Colonic mucosa (tissue), 4 donors: Measurements from ENCODE around the gene UPF1. TPM values are rescaled to one million over a fixed set of nuclear protein-coding genes. Genes with fewer than 3 reads are reported as not detected.

Experiments
- DNase-seq: peaks from one replicate; pipeline ENCODE4 v3.0.0-alpha.2; 2020
- H3K27ac ChIP-seq: fragments of 200-600 bp; one replicate; pipeline ENCODE4 v1.8.0; 2021
- H3K27me3 ChIP-seq: fragments of 200-600 bp; one replicate; pipeline ENCODE4 v1.8.0; 2021
- H3K36me3 ChIP-seq: fragments of 200-600 bp; one replicate; pipeline ENCODE4 v1.8.0; 2021
- H3K4me1 ChIP-seq: fragments of 200-600 bp; one replicate; pipeline ENCODE4 v1.8.0; 2021; ENCODE audit warnings: mild to moderate bottlenecking
- H3K4me3 ChIP-seq: fragments of 200-600 bp; one replicate; pipeline ENCODE4 v1.8.0; 2021
- H3K9ac ChIP-seq, 2 donors: one replicate each; pipeline ENCODE4 v1.7.0; 2013; ENCODE audit warnings: control low read depth in 2 of 2, low read depth in 2 of 2, low read length in 2 of 2
- H3K9me3 ChIP-seq: fragments of 200-600 bp; one replicate; pipeline ENCODE4 v1.8.0; 2021
- intact Hi-C: fragments of 100-400 bp; cut with DNase I; formaldehyde crosslinking; loops from one replicate; pipeline ENCODE4 v1.14.1; 2022
- total RNA-seq, 2 donors: library from RNA; stranded (reverse); fragmentation: NEBNext Ultra II Directional in 1 of 2; extraction: Animal tissue kit (Norgen Biotek cat#: 25700) in 1 of 2; gene quantifications; one replicate each; pipeline ENCODE4 v1.2.1, GENCODE V29; 2021
- TF ChIP-seq, protein P1 (sequence below): fragments of 200-600 bp; IDR thresholded peaks from one replicate; pipeline ENCODE4 v1.8.0; 2022; ENCODE audit warnings: antibody characterized with exemption, mild to moderate bottlenecking
- donor health status: healthy.
- donor health status: DM: no; HTN: no; CAD: no.
- donor health status: DM: no; HTN: no; CAD: no.

Gene UPF1
- total RNA-seq, 2 donors from 2014 or later: 77.5 to 113 TPM

DNA sequence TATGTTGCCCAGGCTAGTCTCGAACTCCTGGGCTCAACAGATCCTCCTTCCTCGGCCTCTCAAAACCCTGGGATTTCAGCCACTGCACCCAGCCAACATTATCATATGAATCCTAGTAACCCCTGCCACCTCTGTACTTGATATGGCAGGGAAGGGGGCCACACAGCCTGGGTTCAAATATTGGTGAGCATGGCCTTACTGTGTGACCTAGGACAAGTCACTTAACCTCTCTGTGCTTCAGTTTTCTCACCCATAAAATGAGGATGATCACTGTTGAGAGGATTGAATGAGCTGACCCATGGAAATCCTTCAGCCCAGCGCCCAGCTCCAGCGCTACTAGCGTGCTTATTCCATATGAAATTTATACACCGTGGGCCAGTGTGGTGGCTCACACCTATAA is 37.1 kb upstream of the UPF1 start:
- no peaks in the 10 kb centered on the region for H3K36me3 ChIP-seq
- DNase-seq: no peak
- TF ChIP-seq, protein P1, sequence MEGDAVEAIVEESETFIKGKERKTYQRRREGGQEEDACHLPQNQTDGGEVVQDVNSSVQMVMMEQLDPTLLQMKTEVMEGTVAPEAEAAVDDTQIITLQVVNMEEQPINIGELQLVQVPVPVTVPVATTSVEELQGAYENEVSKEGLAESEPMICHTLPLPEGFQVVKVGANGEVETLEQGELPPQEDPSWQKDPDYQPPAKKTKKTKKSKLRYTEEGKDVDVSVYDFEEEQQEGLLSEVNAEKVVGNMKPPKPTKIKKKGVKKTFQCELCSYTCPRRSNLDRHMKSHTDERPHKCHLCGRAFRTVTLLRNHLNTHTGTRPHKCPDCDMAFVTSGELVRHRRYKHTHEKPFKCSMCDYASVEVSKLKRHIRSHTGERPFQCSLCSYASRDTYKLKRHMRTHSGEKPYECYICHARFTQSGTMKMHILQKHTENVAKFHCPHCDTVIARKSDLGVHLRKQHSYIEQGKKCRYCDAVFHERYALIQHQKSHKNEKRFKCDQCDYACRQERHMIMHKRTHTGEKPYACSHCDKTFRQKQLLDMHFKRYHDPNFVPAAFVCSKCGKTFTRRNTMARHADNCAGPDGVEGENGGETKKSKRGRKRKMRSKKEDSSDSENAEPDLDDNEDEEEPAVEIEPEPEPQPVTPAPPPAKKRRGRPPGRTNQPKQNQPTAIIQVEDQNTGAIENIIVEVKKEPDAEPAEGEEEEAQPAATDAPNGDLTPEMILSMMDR: no peak
- H3K4me3 ChIP-seq: no peak overlapping the region
- H3K9me3 ChIP-seq: no peaks in the 10 kb centered on the region
- peaks cover 3% of the 10 kb centered on the region for H3K4me1 ChIP-seq
- H3K9ac ChIP-seq: no peak overlapping the region
- H3K27ac ChIP-seq: no peak overlapping the region
- intact Hi-C loops: no loop called here
- peaks cover 44% of the 10 kb centered on the region for H3K27me3 ChIP-seq

DNA sequence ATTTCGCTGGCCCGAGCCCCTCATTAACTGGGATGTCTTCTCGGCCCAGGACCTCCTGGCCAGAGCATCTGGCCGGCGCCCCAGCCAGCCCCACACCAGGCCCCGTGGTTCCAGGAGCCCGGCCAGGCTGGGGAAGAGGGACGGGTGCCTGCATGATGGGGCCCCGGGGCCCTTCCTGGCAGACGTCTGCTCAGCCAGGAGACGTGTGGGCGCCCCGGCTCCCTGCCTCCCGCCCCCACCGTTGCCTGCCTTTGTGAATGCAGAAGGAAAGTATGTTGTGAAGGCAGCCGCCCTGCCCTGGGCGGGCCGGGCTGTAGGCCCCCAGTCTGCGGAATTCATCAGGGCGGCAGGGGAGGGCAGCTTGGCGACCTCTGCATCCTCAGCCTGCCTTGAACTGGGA is 36.2 kb upstream of the UPF1 start:
- Histone ChIP-seq H3K27me3 (peaks cover 35% of the 10 kb centered on the region), H3K27ac (no peak overlapping the region), H3K9me3 (no peaks in the 10 kb centered on the region), H3K9ac (no peak overlapping the region), H3K4me1 (no peaks in the 10 kb centered on the region), H3K4me3 (no peak overlapping the region), H3K36me3 (no peaks in the 10 kb centered on the region)
- intact Hi-C loops: no loop called here
- TF ChIP-seq, protein P1: no peak
- no peak for DNase-seq

DNA sequence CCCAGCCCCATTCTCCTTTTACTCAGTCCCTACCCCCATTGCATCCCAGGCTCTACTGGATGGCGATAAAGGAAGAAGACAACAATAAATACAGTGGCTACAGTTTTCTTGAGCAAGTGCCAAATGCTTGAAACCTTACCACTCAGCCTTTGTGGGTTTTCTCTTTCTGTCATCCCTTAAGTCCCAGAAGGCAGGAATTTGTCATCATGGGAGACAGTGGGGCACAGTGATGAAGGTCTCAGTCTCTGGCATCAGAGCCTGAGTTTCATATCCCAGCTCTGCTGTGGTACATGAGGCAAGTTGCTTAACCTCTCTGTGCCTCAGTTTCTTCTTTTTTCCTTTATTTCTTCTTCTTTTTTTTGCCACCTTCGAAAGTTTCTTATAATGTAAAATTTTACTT is 35.5 kb upstream of the UPF1 start:
- H3K27me3 ChIP-seq: peaks cover 28% of the 10 kb centered on the region
- DNase-seq: no peak
- H3K9ac ChIP-seq: no peak overlapping the region
- intact Hi-C loops: no loop called here
- H3K4me3 ChIP-seq: no peak overlapping the region
- TF ChIP-seq, protein P1: no peak
- no peaks in the 10 kb centered on the region for H3K36me3 ChIP-seq
- no peaks in the 10 kb centered on the region for H3K9me3 ChIP-seq
- H3K4me1 ChIP-seq: no peaks in the 10 kb centered on the region
- H3K27ac ChIP-seq: no peak overlapping the region

DNA sequence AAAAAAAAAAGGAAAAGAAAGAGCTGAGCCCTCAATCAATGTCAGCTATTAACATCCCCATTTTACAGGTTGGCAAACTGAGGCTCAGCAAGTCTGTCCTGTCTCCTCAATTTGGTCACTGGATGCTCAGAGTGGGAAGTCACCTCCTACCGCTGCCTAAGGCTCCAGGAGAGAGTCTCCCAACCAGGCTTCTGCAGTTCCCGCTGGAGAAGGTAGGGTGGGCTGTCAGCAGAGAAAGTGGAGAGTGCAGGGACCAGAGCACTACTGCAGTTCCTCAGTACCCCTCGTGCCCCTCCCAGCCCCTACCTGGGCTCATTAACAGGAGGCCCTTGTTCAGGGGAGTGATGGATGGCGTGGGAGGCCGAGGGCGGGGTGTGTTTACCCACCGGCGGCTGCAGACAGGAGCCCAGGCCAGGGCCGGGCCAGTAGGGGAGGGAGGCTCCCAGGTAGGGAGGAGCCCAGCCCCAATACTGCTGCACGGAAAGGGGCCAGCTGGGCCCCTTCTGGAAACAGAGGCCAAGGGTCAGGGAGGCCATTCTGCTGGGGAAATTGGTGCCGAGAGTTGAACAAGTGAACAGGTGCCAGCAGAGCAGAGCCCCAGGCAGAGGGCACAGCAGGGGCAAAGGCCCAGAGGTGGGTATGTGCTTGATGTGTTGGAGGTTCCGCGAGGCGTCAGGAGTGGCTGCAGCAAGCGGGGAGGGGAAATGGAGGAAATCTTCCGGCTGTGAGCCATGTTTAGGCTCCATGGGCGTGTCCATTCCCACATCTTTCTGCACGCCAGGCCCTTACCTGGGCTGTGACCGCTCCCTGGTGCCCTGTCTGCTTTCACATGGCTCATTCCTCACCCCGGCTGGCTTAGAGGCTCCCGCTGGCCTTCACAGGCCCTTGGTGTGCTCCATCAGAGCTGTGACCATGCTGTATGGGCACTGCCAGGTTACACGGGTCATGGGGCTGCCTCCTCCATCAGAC is 33.1 kb upstream of the UPF1 start:
- no peaks in the 10 kb centered on the region for H3K4me1 ChIP-seq
- intact Hi-C loops: no loop called here
- TF ChIP-seq, protein P1: no peak
- no peak overlapping the region for H3K27ac ChIP-seq
- peaks cover 13% of the 10 kb centered on the region for H3K27me3 ChIP-seq
- H3K9ac ChIP-seq: no peak overlapping the region
- no peaks in the 10 kb centered on the region for H3K9me3 ChIP-seq
- H3K36me3 ChIP-seq: no peaks in the 10 kb centered on the region
- H3K4me3 ChIP-seq: no peak overlapping the region
- peak; percentile 52 for DNase-seq

DNA sequence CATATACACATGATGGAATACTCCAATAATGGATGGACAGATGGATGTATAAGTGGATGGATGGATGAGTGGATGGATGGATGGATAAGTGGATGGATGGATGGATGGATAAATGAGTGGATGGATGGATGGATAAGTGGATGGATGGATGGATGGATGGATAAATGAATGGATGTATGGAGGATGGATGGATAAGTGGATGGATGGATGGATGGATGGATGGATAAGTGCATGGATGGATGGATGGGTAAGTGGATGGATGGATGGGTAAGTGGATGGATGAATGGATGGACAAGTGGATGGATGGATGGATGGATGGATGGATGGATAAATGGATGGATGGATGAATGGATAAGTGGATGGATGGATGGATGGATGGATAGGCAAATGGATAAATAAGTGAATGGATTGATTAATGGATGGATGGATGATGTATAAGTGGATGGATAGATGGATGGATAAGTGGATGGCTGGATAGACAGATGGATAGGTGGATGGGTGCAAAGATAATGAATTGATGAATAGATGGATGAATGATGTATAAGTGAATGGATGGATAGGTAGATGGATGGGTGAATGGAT is 32.3 kb upstream of the UPF1 start:
- DNase-seq: no peak
- Histone ChIP-seq H3K9ac (no peak overlapping the region), H3K36me3 (no peaks in the 10 kb centered on the region), H3K27ac (no peak overlapping the region), H3K4me1 (no peaks in the 10 kb centered on the region), H3K9me3 (no peaks in the 10 kb centered on the region), H3K27me3 (peaks cover 13% of the 10 kb centered on the region), H3K4me3 (no peak overlapping the region)
- intact Hi-C loops: no loop called here
- TF ChIP-seq, protein P1: no peak
